ENCODE results near the gene CNKSR2. TPM values are rescaled to one million over a fixed set of nuclear protein-coding genes. Genes with fewer than 3 reads are reported as not detected.
A peak's percentile ranks its signal among the peaks of the same experiment; 100 is the strongest.

CNKSR2 gene
- total and polyA plus RNA-seq, 2 experiments from 2014 or later, result 0.14 to 0.76 TPM

GRCh38 chrX:21678048-21678612, 303.9 kb downstream of the CNKSR2 start:
- Histone ChIP-seq H3K4me3 (no peak overlapping the region), H3K27me3 (replicated peaks; ENCODE audit: insufficient read depth) (no peaks in the 10 kb centered on the region), H4K20me1 (ENCODE audit: insufficient read depth) (no peaks in the 10 kb centered on the region), H3K9ac (no peak overlapping the region), H3K36me3 (ENCODE audit: low read depth) (no peaks in the 10 kb centered on the region), H3F3A (ENCODE audit: insufficient read depth) (no peaks in the 10 kb centered on the region), H3K4me2 (ENCODE audit: unreplicated experiment) (no peak overlapping the region), H2AFZ (no peak overlapping the region), H3K9me3 (ENCODE audit: low read depth) (no peaks in the 10 kb centered on the region), H3K9me2 (ENCODE audit: insufficient read depth) (no peaks in the 10 kb centered on the region), H3K27ac (no peak overlapping the region), H3K79me2 (ENCODE audit: insufficient read depth) (no peaks in the 10 kb centered on the region), H3K4me1 (ENCODE audit: insufficient read depth) (0 out of 2 replicates have a peak, but pooled peaks cover under 1% of the 10 kb centered on the region)
- TF ChIP-seq EZH2phosphoT487 (IDR thresholded peaks at IDR 0.05; ENCODE audit: insufficient read depth, low read depth) (no peak), EZH2 (IDR thresholded peaks at IDR 0.05; ENCODE audit: insufficient read depth, poor library complexity, severe bottlenecking) (no peak)
- DNase-seq, result no peak
- WGBS, 2 experiments (ENCODE audit: low coverage in 1 of 2, low lambda C conversion rate in 2 of 2, missing lambda C conversion rate in 2 of 2), result 56 to 58% methylated on average over 4 of the region's 4 CpGs
- in situ Hi-C loops (cut with MboI), result no loop called here

GRCh38 chrX:21683941-21684340, 309.7 kb downstream of the CNKSR2 start:
- in situ Hi-C loops (cut with MboI), result no loop called here
- TF ChIP-seq EZH2 (IDR thresholded peaks at IDR 0.05; ENCODE audit: insufficient read depth, poor library complexity, severe bottlenecking) (no peak), EZH2phosphoT487 (IDR thresholded peaks at IDR 0.05; ENCODE audit: insufficient read depth, low read depth) (no peak)
- Histone ChIP-seq H2AFZ (no peak overlapping the region), H4K20me1 (ENCODE audit: insufficient read depth) (no peaks in the 10 kb centered on the region), H3K9me3 (ENCODE audit: low read depth) (no peaks in the 10 kb centered on the region), H3K79me2 (ENCODE audit: insufficient read depth) (no peaks in the 10 kb centered on the region), H3K27me3 (replicated peaks; ENCODE audit: insufficient read depth) (no peaks in the 10 kb centered on the region), H3K9ac (no peak overlapping the region), H3K27ac (peak overlapping the region; percentile 54), H3K4me1 (ENCODE audit: insufficient read depth) (peaks cover 7% of the 10 kb centered on the region; the same call in 1 of the 2 replicates), H3K4me3 (no peak overlapping the region), H3K9me2 (ENCODE audit: insufficient read depth) (no peaks in the 10 kb centered on the region), H3K4me2 (ENCODE audit: unreplicated experiment) (peak overlapping the region; percentile 35), H3K36me3 (ENCODE audit: low read depth) (no peaks in the 10 kb centered on the region), H3F3A (ENCODE audit: insufficient read depth) (0 out of 2 replicates have a peak, but pooled peaks cover 3% of the 10 kb centered on the region)
- DNase-seq, result peak; percentile 69
- 5 to 8% methylated on average over 1 of the region's 1 CpG for WGBS, 2 experiments (ENCODE audit: low coverage in 1 of 2, low lambda C conversion rate in 2 of 2, missing lambda C conversion rate in 2 of 2)

DNA sequence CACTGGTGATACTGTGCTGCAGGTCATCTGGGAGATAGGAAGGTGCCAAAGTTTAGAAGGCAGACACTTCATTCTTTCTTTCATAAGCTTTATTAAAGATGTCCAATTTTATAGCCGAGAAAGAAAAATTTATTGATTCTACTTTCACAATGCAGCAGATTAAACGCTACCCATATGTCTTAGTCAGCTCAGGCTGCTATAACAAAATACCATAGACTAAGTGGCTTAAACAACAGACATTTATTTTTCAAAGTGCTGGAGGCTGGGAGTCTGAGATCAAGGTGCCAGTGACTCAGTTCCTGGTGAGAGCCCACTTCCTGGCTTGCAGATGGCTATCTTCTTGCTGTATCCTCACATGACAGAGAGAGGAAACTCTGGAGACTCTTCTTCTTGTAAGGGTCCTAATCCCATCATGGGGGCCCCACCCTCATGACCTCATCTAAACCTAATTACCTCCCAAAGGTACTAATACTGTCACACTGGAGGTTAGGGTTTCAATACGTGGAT, 317.3 kb downstream of the CNKSR2 start:
- H3K9me3 ChIP-seq (ENCODE audit: low read depth), result no peaks in the 10 kb centered on the region
- 69 to 73% methylated on average over 3 of the region's 3 CpGs for WGBS, 2 experiments (ENCODE audit: low coverage in 1 of 2, low lambda C conversion rate in 2 of 2, missing lambda C conversion rate in 2 of 2)
- H3K4me1 ChIP-seq (ENCODE audit: insufficient read depth), result no peaks in the 10 kb centered on the region
- H3K27ac ChIP-seq, result no peak overlapping the region
- peaks cover 4% of the 10 kb centered on the region; the same call in 1 of the 2 replicates for H3F3A ChIP-seq (ENCODE audit: insufficient read depth)
- H3K4me3 ChIP-seq, result no peak overlapping the region
- no peak overlapping the region for H3K9ac ChIP-seq
- no peak for TF ChIP-seq EZH2phosphoT487 (IDR thresholded peaks at IDR 0.05; ENCODE audit: insufficient read depth, low read depth)
- TF ChIP-seq EZH2 (IDR thresholded peaks at IDR 0.05; ENCODE audit: insufficient read depth, poor library complexity, severe bottlenecking), result no peak
- no peaks in the 10 kb centered on the region for H3K27me3 ChIP-seq (replicated peaks; ENCODE audit: insufficient read depth)
- in situ Hi-C loops (cut with MboI), result no loop called here
- no peak overlapping the region for H2AFZ ChIP-seq
- peak; percentile 2 for DNase-seq
- no peaks in the 10 kb centered on the region for H4K20me1 ChIP-seq (ENCODE audit: insufficient read depth)
- no peaks in the 10 kb centered on the region for H3K36me3 ChIP-seq (ENCODE audit: low read depth)
- no peaks in the 10 kb centered on the region for H3K79me2 ChIP-seq (ENCODE audit: insufficient read depth)
- no peak overlapping the region for H3K4me2 ChIP-seq (ENCODE audit: unreplicated experiment)
- H3K9me2 ChIP-seq (ENCODE audit: insufficient read depth), result no peaks in the 10 kb centered on the region

DNA sequence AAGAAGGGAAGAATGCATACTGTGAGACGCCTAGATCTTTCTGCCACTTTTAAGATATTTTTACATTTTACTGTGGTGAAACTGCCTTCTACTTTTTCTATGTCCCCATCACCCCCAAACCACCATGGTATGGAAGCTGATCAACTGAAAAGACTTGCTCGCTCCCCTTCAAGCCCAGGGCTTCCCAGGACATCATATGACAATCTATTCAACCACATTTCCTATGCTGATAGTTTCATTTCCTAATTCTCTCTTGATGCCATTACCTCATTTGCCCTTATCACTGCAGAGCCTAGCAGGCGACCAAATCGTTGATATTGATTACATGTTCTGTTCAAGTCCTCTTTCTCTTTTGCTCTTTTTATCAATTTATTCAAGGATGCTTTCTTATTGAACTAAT, 324.1 kb downstream of the CNKSR2 start:
- Histone ChIP-seq H3K79me2 (ENCODE audit: insufficient read depth) (no peaks in the 10 kb centered on the region), H3K9me2 (ENCODE audit: insufficient read depth) (no peaks in the 10 kb centered on the region), H4K20me1 (ENCODE audit: insufficient read depth) (no peaks in the 10 kb centered on the region), H3K27ac (no peak overlapping the region), H3K27me3 (replicated peaks; ENCODE audit: insufficient read depth) (no peaks in the 10 kb centered on the region), H3K9ac (no peak overlapping the region), H3K36me3 (ENCODE audit: low read depth) (no peaks in the 10 kb centered on the region), H2AFZ (no peak overlapping the region), H3K4me1 (ENCODE audit: insufficient read depth) (peaks cover 9% of the 10 kb centered on the region), H3K9me3 (ENCODE audit: low read depth) (no peaks in the 10 kb centered on the region), H3K4me2 (ENCODE audit: unreplicated experiment) (no peak overlapping the region), H3F3A (ENCODE audit: insufficient read depth) (no peaks in the 10 kb centered on the region), H3K4me3 (no peak overlapping the region)
- no peak for DNase-seq
- 97 to 98% methylated on average over 4 of the region's 4 CpGs for WGBS, 2 experiments (ENCODE audit: low coverage in 1 of 2, low lambda C conversion rate in 2 of 2, missing lambda C conversion rate in 2 of 2)
- in situ Hi-C loops (cut with MboI), result no loop called here
- TF ChIP-seq EZH2phosphoT487 (IDR thresholded peaks at IDR 0.05; ENCODE audit: insufficient read depth, low read depth) (no peak), EZH2 (IDR thresholded peaks at IDR 0.05; ENCODE audit: insufficient read depth, poor library complexity, severe bottlenecking) (no peak)

All from GM23248 (cell line).